HG02798 (cell line): Measurements from ENCODE around the gene NT5C2.

ENCODE experiments used
- ATAC-seq: cut with Tn5 transposase; IDR thresholded peaks from one replicate; pipeline ENCODE4 v1.9.1; 2021; ENCODE audit warnings: mild to moderate bottlenecking; ENCODE audit not compliant: unreplicated experiment, poor library complexity

The NT5C2 gene

DNA sequence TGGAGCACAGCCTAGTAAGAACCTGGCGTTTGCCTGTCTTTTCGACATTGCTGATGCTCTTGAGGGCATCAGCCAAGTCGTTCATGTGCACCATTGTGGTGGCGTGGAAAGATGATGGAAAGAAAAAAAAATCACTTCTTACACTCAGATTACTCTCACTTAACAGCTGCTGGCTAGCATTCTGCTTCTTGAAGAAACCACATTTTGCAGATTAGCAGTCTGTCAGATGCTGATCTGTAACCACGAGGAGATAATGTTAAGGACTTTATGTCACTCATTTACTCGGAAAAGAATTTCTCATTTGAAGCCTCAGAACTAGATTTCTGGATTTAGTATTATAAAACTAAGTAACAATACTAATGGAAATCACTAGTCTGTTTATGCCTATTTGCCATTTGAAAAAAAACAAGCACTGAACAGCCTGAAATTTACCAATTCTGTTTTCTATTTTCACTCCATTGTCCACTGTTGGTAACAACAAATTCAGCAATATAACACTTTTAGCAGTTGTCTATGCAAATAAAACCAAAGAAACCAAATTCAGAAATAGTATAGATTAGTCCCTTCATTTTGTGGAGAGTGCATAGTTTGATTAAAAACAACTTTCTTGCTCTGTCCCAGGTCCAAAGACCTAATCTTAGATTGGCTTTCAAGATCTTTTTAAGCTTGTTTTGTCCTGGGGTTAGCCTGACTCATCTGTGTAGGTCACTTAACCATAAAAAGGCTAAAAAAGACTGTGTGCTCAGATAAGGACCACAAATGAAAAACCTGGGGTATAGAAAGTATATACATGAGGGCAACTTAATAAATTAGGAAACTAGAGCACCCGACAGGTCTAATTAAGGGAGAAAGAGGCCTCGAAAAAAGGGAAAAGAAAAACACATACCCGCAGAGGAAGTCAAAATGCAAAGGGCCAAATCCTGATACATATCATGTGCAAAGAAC, 67.5 kb downstream of the NT5C2 start:
- peak; percentile 87 for ATAC-seq

DNA sequence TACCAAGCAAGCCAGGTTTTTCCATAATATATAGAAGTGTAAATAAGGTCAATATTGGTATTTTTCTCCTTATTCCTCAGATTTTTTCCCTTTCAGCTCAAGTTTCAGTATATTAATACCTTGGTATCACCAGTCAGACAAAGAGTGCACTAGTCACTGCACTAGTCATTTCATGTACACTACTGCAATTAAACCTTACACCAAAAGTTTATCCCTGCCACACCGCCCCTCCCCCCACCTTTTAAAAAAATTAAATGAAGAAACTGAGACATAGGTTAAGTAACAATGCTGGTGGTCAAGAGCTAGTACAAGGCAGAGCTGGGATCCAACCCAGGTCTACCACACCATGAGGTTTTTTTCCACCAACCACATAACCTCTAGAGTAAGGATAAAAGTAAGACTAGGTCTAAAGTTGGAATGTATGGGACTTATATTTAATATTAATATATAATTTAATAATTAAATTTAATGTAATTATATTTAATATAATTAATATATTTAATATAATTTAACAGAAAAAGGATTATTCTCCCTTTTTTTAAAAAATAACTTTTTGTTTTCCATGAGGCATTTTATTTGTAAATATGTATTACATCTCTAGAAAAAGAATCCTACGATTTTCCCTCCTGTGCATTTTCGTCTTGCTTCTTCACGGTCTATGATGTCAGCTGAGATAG, 68.5 kb downstream of the NT5C2 start:
- ATAC-seq, result no peak

DNA sequence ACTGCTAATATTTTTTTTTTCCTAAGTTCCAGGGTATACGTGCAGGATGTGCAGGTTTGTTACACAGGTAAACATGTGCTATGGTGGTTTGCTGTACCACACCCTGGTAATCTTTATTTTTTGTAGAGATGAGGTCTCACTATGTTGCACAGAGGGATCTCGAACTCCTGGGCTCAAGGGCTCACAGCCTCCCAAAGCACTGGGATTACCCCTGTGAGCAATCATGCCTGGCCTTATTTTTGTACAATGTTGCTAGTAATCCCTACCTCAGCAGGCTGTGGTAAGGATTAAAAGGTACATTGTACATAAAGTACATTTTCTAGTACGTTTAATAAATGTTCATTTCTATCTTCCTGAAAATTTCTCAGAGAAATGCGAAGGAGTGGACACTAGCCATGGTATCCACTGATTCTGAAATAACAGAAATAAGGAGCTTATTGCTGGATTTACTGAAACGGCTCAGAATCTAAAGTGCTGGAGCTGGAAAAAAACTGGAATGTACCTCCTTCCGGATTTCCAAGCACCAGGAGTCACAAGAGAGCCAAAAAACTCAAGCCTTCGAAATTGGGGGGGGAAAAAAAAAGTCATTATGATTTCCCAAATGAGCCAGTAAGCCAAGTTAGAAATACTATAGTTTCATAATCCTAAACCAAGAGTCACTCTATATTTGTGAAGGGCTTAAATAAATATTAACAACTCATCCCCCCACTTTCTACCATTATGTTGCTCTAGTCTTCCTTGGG, 69.6 kb downstream of the NT5C2 start:
- no peak for ATAC-seq

DNA sequence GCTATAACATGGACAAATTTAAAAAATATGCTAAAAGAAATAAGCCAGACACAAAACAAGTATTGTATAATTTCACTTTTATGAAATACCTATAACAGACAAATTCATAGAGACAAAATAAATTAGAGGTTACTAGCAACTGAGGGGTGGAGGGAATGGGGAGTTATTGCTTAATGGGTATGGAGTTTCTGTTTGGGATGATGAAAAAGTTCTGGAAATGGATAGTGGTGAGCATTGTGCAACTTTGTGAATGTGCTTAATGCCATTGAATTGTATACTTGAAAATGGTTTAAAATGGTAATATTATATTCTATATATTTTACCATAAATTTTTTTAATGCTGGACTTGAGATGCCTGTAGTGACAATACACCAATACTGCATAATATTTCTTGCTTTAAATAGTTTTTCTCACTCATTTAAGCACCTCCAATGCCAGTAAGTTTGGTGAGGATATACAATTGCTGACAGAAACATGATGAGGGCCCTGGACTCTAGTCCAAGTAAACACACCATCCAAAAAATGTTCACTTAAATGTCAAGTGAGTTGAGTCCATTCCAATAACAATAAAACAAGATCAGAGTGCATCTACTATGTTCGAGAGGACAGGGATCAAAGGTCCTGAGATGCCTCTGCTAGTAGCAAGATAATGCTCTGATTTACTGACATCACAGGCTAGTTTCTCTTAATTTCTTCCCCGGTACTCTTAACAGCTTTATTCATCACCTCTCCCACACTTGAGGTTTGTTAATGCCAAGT, 71.9 kb downstream of the NT5C2 start:
- no peak for ATAC-seq

DNA sequence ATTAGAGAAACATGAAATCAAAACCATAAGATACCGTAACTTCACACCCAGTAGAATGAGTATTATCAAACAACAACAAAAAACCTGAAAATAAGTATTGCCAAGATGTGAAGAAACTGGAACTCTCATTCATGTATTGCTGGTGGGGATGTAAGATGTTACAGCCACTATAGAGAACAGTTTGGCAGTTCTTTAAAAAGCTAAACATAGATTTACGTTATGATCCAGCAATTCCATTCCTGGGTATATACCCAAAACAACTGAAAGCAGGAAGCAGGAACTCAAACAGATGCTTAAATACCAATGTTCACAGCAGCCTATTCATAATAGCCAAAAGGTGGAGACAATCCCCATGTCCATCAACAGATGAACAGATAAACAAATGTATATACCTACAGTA, 72.5 kb downstream of the NT5C2 start:
- no peak for ATAC-seq

DNA sequence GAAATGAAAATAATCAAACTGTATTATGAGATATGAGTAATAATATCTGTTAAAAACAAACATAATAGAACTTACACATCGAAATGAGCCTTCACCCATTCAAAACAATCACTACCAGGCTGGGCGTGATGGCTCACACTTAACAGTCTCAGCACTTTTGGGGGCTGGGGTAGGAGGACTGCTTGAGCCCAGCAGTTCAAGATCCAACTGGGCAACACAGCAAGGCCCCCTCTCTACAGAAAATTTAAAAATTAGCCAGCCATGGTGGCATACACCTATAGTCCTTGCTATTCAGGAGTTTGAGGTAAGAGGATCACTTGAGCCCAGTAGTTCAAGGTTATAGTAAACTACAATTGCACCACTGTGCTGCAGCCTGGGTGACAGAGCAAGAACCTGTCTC, 75.8 kb downstream of the NT5C2 start:
- no peak for ATAC-seq

DNA sequence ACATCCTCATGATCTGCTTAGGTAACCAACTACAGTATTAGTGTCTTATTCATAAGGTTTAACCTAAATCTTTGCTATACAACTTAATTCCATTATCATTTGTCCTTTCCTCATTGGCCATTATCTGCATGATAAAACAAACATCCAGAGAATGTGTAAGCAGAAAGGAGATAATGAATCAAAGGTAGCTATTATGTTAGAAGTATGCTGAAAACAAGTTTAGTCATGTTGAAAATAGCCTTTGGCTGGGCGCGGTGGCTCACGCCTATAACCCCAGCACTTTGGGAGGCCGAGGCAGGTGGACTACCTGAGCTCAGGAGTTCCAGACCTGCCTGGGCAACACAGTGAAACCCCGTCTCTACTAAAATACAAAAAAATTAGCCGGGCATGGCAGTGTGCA, 78.2 kb downstream of the NT5C2 start:
- no peak for ATAC-seq

DNA sequence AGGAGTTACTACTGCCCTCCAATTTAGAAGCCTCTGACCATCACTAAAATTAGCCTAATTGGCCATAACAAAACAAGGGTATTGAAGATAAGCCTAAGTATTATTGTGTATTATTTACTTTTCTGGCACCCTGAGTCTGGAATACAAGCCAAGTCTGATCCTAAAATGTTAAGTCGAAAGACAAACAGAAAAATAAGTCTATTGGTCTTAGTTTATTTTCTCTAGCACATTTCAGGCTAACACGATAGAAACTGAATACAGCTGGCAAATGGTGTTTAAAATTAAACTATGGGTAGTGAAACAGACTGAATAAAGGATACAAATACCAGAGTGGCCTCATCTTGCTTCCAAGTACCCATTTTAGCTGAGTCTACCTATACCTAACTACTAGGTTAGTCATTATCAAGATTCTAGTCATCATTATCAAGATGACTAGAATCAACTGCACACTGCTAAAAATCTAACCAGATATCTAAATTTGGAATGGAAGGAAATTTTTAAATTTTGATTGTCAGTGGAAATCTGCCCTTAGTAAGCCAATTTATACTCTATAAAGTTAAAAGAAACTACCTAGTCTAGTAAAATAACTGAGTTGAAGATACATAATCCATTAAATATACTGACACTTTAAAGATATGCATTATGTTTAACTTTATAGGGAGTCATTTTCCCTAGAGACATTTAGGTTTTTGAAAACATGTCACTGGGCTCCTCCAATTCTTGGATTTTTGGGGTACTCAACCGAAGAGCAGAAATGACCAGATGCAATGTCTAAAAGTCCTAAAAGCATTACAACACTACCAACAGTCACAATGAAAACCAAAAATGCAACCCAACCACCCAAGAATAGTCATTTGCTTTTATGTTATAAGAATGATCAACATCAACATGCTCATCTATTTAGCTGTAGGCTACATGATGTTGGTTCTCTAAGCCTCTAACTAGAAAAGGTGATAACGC, 80.9 kb downstream of the NT5C2 start:
- ATAC-seq, result peak; percentile 50

DNA sequence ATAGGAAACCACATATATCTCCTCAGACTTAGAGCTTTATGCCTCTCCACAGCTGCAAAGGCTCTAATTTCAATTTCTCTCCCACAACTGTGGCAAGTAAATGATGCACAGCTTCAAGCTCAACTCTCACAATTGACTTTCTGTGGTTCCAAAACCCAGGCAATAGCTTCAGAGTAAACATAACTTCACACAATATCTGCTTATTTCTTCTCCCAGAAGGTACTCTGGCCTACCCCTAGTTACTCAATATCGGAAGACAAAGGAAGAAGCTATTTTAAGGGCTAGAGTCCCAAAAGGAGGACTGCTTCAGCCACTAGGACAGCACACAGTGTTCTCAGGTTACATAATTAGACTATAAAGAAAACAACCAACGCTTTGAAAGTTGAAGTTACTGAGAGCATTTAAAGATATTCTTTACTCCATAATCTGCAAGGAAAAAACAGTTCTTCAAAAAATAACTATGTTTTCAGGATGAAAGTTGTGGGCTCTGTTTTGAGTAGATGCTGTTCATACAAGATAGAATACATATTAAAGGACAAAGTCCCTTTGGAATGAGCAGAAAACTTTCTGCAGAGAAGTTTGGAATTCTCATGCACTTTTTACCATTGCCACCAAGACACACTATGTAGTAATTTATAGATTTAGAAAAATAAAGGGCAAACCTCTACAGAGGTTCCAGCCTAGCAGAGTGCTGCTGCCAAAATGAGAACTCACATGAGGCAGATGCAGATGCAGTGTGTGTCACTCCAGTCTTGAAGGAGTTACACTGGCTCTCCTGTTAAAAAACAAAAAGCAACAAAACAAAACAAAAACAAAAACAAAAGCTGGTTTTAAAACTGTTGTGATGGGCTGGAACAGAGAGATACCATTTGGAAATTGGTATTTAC, 81.8 kb downstream of the NT5C2 start:
- peak; percentile 78 for ATAC-seq

DNA sequence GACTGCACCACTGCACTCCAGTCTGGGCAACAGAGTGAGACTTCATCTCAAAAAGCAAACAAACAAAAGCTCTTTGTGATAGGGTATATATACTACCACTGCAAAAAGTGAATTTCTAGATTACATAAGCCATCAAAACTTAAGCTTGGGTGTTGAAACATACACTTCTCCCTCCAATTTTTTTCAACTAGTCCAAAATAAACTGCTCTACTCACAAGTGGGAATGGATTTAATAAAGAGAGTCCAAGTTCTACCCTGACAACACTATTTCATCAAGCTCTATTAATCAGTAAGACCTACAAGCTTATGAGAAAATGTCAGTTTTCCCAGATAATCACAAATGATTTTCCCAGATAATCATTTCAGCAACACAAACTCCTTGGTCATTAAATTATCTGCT, 82.7 kb downstream of the NT5C2 start:
- no peak for ATAC-seq

DNA sequence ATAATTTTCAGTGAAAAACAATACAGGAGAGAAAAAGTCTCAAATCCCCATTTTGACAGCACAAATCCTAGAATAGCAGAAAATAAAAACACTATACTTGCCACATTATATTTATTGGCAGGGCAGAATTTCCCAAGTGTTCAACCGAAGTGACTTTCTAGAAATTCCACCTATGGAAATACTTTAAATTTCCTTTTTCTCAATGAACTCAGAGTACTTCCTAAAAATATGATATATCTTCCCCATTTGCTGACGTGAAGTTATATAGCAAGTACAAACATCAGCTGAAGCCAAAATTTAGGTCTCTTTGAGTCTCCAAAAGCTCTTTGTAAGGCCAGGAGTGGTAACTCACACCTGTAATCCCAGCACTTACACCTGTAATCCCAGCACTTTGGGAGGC, 83.3 kb downstream of the NT5C2 start:
- ATAC-seq, result no peak

DNA sequence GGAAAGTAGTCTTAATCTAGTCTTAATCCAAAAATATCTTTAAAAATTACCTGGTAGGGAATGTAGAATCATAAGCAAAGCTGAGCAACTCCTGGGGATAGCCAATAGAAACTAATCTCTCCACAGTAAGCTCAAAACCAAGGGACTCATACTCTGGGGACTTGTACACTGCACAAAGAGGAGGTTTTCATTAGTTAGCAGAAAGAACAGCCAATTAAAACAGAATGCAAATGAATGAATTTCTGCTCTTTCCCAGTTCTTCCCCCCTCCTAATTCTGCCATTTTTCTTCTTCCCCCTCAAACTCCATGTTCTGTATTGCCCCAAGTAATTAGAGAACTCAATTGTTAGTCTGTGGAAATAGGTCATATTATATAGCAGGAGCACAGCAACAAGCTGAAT, 86.5 kb downstream of the NT5C2 start:
- ATAC-seq, result no peak

DNA sequence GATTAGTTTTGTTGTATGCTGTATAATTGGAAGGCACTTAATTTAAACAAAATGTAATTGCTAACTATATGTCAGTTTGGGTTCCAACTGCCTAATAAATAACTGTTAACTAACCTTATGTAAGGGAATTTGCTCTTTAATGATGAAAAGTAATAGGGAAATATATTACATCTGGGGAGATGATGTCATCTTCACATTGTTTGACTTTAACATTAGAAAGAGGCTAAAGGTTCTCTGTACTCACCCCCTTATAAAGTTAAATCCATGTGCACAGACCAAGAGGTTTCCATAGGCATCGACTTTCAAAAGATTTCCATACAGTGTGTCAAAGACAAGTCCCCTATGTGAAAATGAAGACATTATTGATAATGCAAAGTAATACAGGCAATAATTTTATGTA, 87.6 kb downstream of the NT5C2 start:
- ATAC-seq, result no peak

DNA sequence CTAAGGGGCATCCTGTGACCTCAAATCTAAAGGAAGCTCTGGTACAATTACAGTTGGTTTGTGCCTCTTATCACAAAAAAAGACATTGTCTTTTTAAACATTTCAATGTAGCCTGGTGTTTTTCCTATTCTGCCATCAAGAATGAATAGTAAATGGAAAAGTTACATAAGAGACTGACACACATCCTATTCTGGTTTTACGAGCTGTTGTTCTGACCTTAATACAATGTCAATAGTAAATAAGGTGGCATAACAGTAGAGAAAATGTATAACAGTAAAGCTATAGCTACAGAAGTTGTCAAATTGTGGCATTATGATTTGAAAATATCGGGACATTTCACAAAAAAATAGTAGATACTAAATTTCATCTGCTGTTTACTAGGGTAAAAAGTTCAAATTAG, 88.4 kb downstream of the NT5C2 start:
- no peak for ATAC-seq

DNA sequence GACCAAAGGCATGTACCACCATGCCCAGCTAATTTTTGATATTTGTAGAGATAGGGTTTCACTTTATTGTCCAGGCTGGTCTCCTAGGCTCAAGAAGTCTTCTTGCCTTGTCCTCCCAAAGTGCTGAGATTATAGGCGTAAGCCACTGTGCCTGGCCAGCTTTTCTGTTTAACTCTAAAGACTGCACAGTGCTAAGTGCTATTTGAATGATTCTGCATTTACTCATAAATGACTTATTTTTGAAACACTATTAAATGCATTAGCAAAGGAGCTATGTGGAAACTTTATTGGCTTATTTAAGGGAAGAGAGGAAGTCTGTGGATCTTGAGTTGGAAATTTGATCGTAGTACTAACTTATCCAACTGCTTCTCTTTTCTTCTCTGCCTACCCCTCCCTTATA, 89.1 kb downstream of the NT5C2 start:
- no peak for ATAC-seq

DNA sequence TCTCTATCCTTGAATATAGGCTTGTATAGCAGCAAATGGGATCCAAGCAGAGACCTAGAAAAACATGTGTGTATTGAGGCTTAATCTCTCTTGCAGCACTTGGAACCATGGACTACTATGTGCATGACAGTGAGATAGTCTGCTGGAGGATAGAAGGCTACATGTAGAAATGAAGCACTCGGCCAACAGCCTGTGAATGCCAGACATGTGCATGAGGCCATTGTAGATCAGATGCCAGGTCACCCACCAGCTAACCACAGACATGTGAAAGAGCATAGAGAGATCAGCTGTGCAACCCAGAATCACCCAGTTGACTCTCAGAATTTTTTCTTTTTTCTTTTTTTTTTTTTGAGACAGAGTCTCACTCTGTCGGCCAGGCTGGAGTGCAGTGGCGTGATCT, 90.9 kb downstream of the NT5C2 start:
- ATAC-seq, result no peak

DNA sequence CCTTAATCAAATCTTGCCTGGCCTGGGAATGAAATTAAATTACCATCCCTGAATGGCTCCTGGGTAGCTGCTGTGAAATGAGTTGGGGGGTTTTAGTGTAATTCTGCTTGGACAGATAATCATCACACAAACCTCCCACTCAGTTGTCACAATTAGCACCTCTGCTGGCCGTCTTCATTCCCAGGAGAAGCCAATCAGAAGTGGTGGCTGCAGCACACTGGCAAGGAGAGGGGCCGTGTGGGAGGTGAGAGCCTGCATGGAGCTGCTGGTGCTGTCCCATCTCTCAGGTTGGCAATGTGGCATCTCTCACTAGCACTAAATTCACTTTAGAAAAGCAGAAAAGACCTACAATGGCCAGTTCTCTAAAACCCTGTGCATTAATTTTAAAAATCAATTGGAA, 92.5 kb downstream of the NT5C2 start:
- no peak for ATAC-seq

DNA sequence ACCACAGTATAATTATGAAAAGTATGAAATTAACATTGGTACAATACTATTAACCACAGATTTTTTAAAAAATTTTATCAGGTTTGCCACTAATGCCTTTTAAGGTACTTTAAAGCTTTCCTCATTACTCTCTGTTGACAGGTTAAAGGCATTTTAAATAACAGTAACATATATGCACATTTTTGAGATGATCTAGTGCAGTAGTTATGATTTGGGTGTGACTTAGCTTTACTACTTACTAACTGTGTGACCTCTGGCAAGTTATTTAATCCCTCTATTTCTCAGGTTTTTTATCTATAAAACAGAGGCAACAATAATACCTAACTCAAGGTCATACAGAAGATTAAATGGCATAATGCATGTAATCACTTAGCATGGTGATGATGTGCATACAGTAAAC, 94.8 kb downstream of the NT5C2 start:
- no peak for ATAC-seq
